Measurements from ENCODE around the gene POLE.

POLE gene

DNA sequence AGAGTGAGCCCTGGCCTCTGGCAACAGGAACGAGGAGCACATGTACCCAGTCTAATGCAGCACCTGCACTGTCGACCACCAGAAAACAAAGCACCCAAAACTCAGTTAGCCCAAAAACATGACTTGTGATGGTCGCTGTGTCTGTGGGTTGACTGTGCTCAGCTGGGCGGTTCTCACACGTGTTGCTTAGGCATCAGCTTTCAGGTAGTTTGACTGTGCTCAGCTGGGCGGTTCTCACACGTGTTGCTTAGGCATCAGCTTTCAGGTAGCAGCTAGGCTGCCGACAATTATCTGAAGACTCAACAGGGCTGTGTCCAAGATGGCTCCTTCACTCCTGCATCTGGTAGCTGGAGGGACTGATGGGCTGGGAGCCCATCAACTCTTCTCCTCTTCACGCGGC is 75.5 kb downstream of the POLE start:
- no peak overlapping the region for H3K27ac ChIP-seq (ENCODE audit: low read depth, low read length)
- peaks cover 23 to 51% of the 10 kb centered on the region in 2 donors for H3K27me3 ChIP-seq (ENCODE audit: control insufficient read depth in 1 of 2, insufficient read depth in 2 of 2, low read length in 2 of 2)
- H3K4me3 ChIP-seq (ENCODE audit: low read depth in 1 of 2, low read length in 2 of 2) = no peak overlapping the region
- H3K9me3 ChIP-seq (ENCODE audit: low read length) = no peaks in the 10 kb centered on the region
- peaks cover 4% of the 10 kb centered on the region for H3K4me1 ChIP-seq (ENCODE audit: insufficient read depth, low read length)
- no peaks in the 10 kb centered on the region for H3K36me3 ChIP-seq (ENCODE audit: insufficient read depth, low read length)
- no peak overlapping the region for H3K9ac ChIP-seq (ENCODE audit: low read length)

DNA sequence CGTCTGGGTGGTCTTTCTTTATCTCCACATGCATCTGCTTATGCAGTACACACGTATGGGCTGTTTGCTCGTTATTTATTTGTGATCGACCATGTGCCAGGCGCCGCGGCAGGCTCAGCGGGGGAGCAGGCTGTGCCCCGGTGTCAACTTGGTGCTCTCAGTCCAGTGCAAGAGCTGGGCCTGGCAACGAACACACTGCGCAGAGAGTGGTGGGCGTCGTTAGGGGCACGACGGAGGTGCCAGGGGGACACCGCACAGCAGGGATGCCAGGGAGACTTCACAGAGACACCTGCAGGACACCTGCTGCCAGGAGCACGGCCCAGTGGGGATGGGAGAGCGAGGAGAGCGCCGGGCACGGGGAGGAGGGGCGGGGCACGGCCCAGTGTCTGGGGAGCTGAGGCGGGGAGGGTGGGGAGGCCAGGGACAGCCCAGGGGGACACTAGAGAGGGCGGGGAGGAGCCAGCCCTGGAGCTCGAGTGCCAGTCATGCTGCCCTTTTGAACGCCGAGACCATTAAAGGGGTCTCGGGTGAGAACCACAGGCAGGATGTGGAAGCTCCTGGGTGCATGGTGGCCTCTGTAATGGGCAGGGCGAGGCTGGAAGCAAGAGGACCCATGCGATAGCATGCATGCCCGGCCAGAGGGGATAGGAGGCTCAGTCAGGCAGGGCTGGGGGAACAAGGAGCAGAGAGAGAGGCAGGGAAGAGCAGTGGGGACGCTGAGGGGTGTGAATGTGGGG is 76.1 kb downstream of the POLE start:
- no peaks in the 10 kb centered on the region for H3K9me3 ChIP-seq (ENCODE audit: low read length)
- H3K4me1 ChIP-seq (ENCODE audit: insufficient read depth, low read length) = peaks cover 4% of the 10 kb centered on the region
- H3K27me3 ChIP-seq (ENCODE audit: control insufficient read depth in 1 of 2, insufficient read depth in 2 of 2, low read length in 2 of 2) = peaks cover 17 to 48% of the 10 kb centered on the region in 2 donors
- no peak overlapping the region for H3K27ac ChIP-seq (ENCODE audit: low read depth, low read length)
- no peak overlapping the region for H3K9ac ChIP-seq (ENCODE audit: low read length)
- peak overlapping the region in 1 of 2 donors; percentile 32 for H3K4me3 ChIP-seq (ENCODE audit: low read depth in 1 of 2, low read length in 2 of 2)
- no peaks in the 10 kb centered on the region for H3K36me3 ChIP-seq (ENCODE audit: insufficient read depth, low read length)

DNA sequence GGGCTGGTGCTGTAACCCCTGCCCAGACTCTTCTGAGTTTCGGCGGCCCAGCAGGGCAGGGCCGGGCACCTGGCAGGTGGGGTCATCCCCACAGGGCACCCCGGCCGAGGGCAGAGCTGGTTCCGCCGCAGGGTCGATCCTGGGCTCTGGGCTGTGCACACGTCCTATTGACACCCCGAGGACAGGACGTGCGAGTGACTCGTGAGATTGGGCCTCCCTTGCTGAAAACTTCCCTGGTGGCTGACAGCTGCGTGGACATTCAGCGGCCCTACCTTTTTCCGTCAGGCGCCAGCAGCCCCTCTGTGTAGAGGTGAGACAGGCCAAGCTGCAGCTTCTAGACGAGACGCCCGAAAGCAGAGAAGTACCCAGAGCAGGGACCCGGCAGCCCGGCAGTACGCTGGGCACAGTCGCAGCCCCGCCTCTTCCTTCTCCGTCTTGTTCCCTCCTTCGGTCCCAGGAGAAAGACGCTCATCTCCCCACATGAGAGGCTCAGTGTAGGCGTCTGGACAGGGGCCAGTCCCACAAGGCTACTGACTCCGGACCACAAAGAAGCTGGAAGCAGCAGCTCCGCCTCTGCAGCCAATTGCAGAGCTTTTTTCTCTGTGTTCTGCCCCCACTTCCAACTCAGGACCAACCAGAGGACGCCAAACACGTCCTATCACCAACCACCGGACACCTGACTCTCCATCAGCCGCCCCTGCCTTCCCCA is 76.9 kb downstream of the POLE start, which contains the start of gene LRCOL1:
TSS of gene LRCOL1 (minus strand) at position 532 of the 709 bp plus-strand sequence. CDS start 4,331 bp downstream, outside the sequence.
- H3K36me3 ChIP-seq (ENCODE audit: insufficient read depth, low read length) = no peaks in the 10 kb centered on the region
- no peak within 1 kb of the TSS for H3K9ac ChIP-seq (ENCODE audit: low read length)
- no peaks in the 10 kb centered on the region for H3K9me3 ChIP-seq (ENCODE audit: low read length)
- no peak within 1 kb of the TSS for H3K27ac ChIP-seq (ENCODE audit: low read depth, low read length)
- peaks cover 11 to 43% of the 10 kb centered on the region in 2 donors for H3K27me3 ChIP-seq (ENCODE audit: control insufficient read depth in 1 of 2, insufficient read depth in 2 of 2, low read length in 2 of 2)
- peaks cover 4% of the 10 kb centered on the region for H3K4me1 ChIP-seq (ENCODE audit: insufficient read depth, low read length)
- H3K4me3 ChIP-seq (ENCODE audit: low read depth in 1 of 2, low read length in 2 of 2) = peak within 1 kb of the TSS in 1 of 2 donors; percentile 32

DNA sequence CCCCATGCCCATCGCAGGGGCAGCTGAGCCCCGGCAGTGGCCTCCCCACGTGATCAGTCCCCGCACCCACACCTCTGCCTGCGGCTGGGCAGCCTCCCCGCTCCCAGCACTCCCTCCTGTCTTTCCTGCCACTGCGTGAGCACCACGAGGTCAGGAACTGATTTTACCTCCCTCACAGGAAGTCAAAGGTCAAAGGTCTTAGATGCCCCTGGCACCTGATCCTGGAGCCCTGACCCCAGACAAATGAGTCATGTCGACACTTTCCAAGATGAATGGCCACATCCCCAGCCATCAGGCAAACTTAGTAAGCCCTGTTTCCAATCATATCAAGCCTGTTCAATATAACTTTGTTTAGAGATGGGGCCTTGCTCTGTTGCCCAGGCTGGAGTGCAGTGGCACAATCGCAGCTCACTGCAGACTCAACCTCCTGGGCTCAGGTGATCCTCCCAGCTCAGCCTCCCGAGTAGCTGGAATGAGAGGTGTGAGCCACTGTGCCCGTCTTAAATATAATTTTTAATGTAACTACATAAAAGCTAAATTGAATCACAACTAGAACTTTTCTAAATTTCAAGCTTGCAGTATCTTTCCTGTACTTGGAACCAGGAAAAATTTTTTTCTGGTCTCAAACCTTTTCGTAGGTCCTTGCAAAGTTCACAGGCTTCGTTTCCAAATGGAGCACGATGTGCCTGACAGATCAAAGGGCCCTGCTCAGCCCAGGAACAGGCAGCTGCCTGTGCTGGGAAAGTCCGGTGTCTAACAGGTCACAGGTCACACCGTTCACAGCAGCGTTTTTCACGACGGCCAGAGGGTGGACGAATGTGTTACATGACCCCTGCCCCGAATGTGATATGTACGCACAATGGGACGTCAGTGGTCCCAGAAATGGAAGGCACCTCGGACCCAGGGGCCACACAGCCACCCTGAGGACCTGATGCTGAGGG is 78.6 kb downstream of the POLE start:
- Histone ChIP-seq H3K9me3 (ENCODE audit: low read length) (no peaks in the 10 kb centered on the region), H3K4me1 (ENCODE audit: insufficient read depth, low read length) (peaks cover 4% of the 10 kb centered on the region), H3K9ac (ENCODE audit: low read length) (no peak overlapping the region), H3K4me3 (ENCODE audit: low read depth in 1 of 2, low read length in 2 of 2) (no peak overlapping the region), H3K27ac (ENCODE audit: low read depth, low read length) (no peak overlapping the region), H3K27me3 (ENCODE audit: control insufficient read depth in 1 of 2, insufficient read depth in 2 of 2, low read length in 2 of 2) (peaks cover 9 to 59% of the 10 kb centered on the region in 2 donors), H3K36me3 (ENCODE audit: insufficient read depth, low read length) (no peaks in the 10 kb centered on the region)

DNA sequence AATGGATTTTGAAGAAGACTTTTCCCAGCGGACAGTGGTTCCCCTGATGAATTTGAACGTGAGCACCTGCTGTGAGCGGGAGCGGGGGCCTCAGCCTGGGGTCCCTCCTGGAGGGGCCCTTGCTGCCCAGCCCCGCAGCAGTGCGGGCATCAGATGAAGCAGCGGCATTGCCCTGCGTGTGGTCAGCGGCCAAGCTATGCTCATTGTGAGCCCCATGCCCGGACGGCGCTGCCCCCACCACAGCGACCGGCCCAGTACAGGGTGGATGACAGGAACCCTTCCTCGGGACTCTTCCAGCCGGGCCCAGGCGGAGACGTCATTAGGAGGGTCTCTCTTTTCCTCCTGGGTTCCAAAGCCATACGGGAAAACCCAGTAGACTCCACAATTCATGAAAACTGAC is 80.2 kb downstream of the POLE start:
- no peak overlapping the region for H3K27ac ChIP-seq (ENCODE audit: low read depth, low read length)
- H3K36me3 ChIP-seq (ENCODE audit: insufficient read depth, low read length) = no peaks in the 10 kb centered on the region
- no peaks in the 10 kb centered on the region for H3K9me3 ChIP-seq (ENCODE audit: low read length)
- H3K27me3 ChIP-seq (ENCODE audit: control insufficient read depth in 1 of 2, insufficient read depth in 2 of 2, low read length in 2 of 2) = peaks cover 9 to 72% of the 10 kb centered on the region in 2 donors
- peaks cover 4% of the 10 kb centered on the region for H3K4me1 ChIP-seq (ENCODE audit: insufficient read depth, low read length)
- H3K9ac ChIP-seq (ENCODE audit: low read length) = no peak overlapping the region
- no peak overlapping the region for H3K4me3 ChIP-seq (ENCODE audit: low read depth in 1 of 2, low read length in 2 of 2)

DNA sequence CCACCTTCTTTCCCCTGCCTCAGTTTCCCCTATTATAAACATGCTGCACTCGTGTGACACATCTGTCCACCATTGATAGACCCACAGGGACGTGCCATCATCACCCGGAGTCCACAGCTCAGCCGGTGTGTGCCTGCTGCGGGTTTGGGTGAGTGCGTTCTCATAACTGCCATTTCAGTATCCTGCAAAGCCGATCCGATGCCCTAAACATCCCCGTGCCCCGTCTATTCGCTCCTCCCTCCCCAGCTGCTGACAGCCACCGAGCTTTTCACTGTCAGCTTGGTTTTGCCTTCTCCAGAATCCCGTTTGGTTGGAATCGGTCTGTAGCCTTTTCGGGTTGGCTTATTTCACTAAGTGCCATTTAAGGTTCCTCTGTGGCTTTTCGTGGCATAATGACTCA is 80.7 kb downstream of the POLE start:
- no peak overlapping the region for H3K27ac ChIP-seq (ENCODE audit: low read depth, low read length)
- H3K36me3 ChIP-seq (ENCODE audit: insufficient read depth, low read length) = no peaks in the 10 kb centered on the region
- no peaks in the 10 kb centered on the region for H3K9me3 ChIP-seq (ENCODE audit: low read length)
- no peak overlapping the region for H3K4me3 ChIP-seq (ENCODE audit: low read depth in 1 of 2, low read length in 2 of 2)
- H3K27me3 ChIP-seq (ENCODE audit: control insufficient read depth in 1 of 2, insufficient read depth in 2 of 2, low read length in 2 of 2) = peaks cover 9 to 72% of the 10 kb centered on the region in 2 donors
- peaks cover 4% of the 10 kb centered on the region for H3K4me1 ChIP-seq (ENCODE audit: insufficient read depth, low read length)
- no peak overlapping the region for H3K9ac ChIP-seq (ENCODE audit: low read length)

DNA sequence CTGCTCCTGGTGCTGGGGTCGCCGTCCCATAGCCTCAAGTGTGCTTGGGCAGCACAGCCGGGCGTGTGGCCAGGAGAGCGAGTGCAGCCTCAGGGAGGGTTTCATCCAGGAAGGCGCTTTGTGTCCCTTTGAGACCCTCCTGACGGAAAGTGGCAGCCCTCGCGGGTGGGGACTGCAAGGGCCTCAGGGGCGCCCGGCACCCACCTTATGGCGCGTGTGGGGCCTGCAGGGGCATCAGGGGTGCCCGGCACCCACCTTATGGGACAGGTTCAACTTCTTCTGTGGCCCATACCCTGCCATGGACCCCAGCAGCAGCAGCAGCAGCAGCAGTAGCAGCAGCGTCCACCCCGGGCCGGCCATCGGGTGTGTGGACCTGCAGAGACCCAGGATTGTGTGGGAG is 81.2 kb downstream of the POLE start:
- Histone ChIP-seq H3K36me3 (ENCODE audit: insufficient read depth, low read length) (no peaks in the 10 kb centered on the region), H3K4me3 (ENCODE audit: low read depth in 1 of 2, low read length in 2 of 2) (no peak overlapping the region), H3K9me3 (ENCODE audit: low read length) (no peaks in the 10 kb centered on the region), H3K9ac (ENCODE audit: low read length) (no peak overlapping the region), H3K27ac (ENCODE audit: low read depth, low read length) (no peak overlapping the region), H3K4me1 (ENCODE audit: insufficient read depth, low read length) (peaks cover 5% of the 10 kb centered on the region), H3K27me3 (ENCODE audit: control insufficient read depth in 1 of 2, insufficient read depth in 2 of 2, low read length in 2 of 2) (peaks cover 12 to 73% of the 10 kb centered on the region in 2 donors)

DNA sequence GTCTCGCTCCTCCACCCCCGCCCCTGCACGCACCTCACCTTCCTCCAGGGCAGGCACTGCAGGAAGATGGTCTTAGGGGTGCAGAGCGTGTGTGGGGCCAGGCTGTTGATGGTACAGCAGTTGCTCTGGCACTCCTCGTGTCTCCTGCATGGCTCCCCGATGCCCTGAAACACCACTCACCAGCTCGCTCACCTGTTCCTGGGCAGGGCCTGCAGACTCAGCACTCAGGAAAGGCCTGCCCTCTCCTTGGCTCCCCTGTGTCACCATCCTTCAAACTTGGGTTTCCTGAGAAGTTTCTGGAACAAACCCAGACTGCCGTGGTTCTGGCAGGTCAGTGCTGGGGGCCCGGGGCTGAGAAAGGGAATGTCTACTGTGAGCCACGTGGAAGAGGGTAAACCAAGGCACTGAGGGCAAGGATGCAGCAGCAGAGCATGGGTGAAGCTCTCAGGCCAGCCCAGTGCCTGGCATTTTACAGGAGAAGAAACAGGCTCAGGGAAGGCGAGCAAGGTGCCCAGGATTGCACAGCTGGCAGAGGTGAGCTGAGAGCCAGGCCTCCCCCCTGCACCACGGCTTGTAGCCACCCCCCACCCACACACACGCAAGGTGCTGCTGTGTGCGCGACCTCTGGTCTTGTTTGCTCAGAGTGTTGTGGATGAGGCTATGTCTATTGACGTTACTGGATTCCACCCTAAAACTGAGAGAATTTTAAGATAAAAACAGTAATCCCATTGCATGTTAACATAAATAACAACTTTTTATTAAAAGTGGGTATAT is 82.3 kb downstream of the POLE start:
- H3K27me3 ChIP-seq (ENCODE audit: control insufficient read depth in 1 of 2, insufficient read depth in 2 of 2, low read length in 2 of 2) = peaks cover 15 to 65% of the 10 kb centered on the region in 2 donors
- no peak overlapping the region for H3K4me3 ChIP-seq (ENCODE audit: low read depth in 1 of 2, low read length in 2 of 2)

DNA sequence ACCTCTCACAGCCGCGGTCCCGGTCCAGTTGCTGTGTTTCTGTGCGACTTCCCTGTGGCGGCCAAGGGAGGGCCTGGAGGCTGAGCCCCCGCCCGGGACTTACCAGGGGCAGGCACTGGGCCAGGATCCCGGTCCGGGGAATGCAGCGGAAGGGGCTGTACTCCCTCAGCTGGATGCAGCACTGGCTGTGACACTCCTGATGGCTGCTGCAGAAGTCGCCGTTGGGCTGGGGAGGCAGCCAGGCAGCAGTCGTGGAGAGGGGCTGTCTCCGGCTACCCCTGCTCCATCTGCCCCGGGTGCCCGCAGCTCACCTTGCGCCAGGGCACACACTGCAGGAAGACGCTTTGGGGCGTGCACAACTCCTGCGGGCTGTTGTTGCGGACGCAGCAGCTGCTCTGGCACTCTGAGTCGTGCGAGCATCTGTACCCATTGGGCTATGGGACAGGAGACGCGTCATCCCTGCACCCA is 83.0 kb downstream of the POLE start:
- Histone ChIP-seq H3K4me3 (ENCODE audit: low read depth in 1 of 2, low read length in 2 of 2) (no peak overlapping the region), H3K4me1 (ENCODE audit: insufficient read depth, low read length) (peaks cover 11% of the 10 kb centered on the region), H3K36me3 (ENCODE audit: insufficient read depth, low read length) (no peaks in the 10 kb centered on the region), H3K9ac (ENCODE audit: low read length) (no peak overlapping the region), H3K9me3 (ENCODE audit: low read length) (no peaks in the 10 kb centered on the region), H3K27ac (ENCODE audit: low read depth, low read length) (no peak overlapping the region), H3K27me3 (ENCODE audit: control insufficient read depth in 1 of 2, insufficient read depth in 2 of 2, low read length in 2 of 2) (peaks cover 15 to 61% of the 10 kb centered on the region in 2 donors)

More for the DNA sequence above, 82.3 kb downstream of the POLE start:
- Histone ChIP-seq H3K9ac (ENCODE audit: low read length) (no peak overlapping the region), H3K27ac (ENCODE audit: low read depth, low read length) (no peak overlapping the region), H3K9me3 (ENCODE audit: low read length) (no peaks in the 10 kb centered on the region), H3K36me3 (ENCODE audit: insufficient read depth, low read length) (no peaks in the 10 kb centered on the region), H3K4me1 (ENCODE audit: insufficient read depth, low read length) (peaks cover 11% of the 10 kb centered on the region)

DNA sequence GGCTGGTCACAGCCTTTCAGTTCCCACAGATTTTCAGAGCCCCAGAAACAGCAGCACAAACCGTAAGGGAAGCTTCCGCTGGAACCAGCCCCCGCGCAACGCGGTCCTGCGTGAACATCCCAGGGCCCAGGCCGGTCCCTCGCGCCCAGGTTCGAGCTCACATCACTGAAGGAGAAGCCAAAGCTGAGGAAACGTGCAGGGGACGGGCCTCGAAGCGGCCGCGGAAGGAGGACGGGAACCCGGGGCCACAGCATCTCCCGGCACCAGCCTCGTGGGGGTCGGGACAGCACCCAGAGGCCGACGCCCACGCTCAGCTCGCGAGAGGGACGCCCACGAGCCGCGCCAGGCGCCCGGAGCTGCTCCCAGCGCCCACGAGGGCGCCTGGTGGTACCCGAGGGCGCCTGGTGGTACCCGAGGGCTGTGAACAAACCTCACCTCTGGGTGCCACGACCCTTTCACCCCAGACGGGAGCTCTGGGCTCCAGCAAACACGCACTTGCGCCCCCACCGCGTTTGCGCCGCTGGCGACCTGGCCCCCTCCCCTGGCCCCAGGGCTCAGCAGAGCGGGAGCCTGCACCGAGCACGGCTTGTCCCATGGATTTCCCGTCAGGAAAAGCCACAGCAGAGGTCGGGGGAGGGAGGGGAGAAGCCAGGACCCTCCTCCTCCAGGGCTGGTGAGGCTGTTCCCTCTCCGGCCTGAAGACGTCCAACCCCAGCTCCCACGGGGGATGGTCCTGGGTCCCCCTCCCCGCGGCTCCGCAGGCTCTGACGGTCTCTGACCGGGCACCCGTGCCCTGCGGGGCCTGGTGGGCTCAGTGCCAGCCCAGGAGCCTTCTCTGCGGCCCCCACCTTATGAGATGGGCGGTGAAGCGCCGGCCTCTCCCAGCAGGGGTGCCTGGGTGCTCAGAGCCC is 83.6 kb downstream of the POLE start:
- H3K9me3 ChIP-seq (ENCODE audit: low read length) = no peaks in the 10 kb centered on the region
- peaks cover 11% of the 10 kb centered on the region for H3K4me1 ChIP-seq (ENCODE audit: insufficient read depth, low read length)
- no peak overlapping the region for H3K27ac ChIP-seq (ENCODE audit: low read depth, low read length)
- H3K27me3 ChIP-seq (ENCODE audit: control insufficient read depth in 1 of 2, insufficient read depth in 2 of 2, low read length in 2 of 2) = peaks cover 14 to 54% of the 10 kb centered on the region in 2 donors
- no peaks in the 10 kb centered on the region for H3K36me3 ChIP-seq (ENCODE audit: insufficient read depth, low read length)
- no peak overlapping the region for H3K9ac ChIP-seq (ENCODE audit: low read length)
- no peak overlapping the region for H3K4me3 ChIP-seq (ENCODE audit: low read depth in 1 of 2, low read length in 2 of 2)

All from muscle layer of colon (tissue), 2 donors.